SK-N-SH (cell line): ENCODE results near the gene MAST4.

ENCODE experiments used
- CTCF ChIP-seq: fragments of 200-600 bp; sonication (generic); IDR thresholded peaks from 2 replicates; pipeline ENCODE4 v1.6.1; 2017; ENCODE audit warnings: antibody characterized with exemption, mild to moderate bottlenecking, moderate library complexity
- MXI1 ChIP-seq: IDR thresholded peaks from 2 replicates; pipeline ENCODE4 v1.6.1; 2012; ENCODE audit warnings: mild to moderate bottlenecking, low read depth, low read length, improper control_type of control experiment

DNA sequence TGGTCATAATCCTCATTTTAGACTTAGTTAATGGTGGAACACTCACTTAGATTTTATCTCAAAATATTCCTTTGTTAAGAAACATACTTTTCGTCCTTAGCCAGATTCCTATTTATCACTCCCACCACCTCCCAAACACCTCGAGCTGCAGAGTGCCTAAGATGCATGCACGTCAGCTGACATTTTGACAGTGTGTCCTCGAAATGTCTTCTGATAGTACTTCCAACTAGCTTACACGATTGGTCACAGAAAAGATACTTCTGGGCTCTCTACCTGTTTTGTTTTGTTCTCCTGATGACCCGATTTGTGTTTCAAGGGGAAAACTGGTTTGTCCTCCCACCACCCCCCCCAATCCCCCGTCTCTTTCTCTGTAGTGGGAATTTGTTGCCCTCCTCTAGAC is 230.1 kb downstream of the MAST4 start:
- TF ChIP-seq MXI1 = no peak
- no peak for TF ChIP-seq CTCF
